SH-SY5Y (cell line): Measurements from ENCODE around the gene RBPJ.

Experiments
- GATA2 ChIP-seq: IDR thresholded peaks from 2 replicates; pipeline ENCODE4 v1.6.1; 2011; ENCODE audit warnings: mild to moderate bottlenecking, low read depth, low read length
- GATA3 ChIP-seq: IDR thresholded peaks from 2 replicates; pipeline ENCODE4 v1.6.1; 2011; ENCODE audit warnings: low read depth, mild to moderate bottlenecking, low read length, moderate library complexity

DNA sequence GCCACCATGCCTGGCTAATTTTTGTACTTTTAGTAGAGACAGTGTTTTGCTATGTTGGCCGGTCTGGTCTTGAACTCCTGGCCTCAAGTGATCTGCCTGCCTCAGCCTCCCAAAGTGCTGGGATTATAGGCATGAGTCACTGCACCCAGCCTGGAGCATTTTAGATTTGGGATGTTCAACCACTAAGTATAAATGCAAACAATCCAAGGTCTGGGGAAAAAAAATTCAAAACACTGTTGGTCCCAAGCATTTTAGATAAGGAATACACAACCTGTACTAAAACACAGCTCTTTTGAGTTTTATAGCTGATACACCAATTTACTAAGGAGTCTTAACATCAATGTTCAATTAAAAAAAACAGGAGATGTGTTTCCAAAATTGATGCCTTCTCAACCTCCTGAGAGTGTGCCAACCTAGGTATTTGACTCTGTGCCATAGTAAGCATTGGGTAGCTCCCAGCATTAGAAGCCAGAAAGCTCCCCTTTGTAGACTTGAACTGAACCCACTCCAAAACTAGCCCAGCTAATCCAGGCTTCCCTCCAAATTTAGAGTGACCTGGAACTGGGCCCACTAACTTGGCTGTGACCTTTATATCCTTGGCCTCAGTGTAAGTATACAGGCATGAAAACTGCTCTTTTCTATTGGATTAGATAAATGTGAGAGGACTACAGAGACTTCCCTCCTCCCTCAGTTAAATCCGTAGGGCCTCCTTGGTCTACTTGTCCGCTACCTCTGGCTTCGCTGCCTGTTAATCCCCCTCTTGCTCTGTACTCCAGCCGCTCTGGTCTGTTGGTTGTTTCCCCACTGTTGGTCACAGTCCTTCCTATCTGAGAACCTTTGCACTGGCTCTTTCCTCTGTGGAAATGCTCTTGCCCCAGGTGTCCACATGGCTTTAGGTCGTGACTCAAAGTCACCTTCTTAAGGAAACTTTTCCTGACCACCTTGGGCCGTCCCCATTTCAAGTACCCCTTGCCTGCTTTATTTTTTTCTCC is 91.9 kb downstream of the RBPJ start:
- TF ChIP-seq GATA2 (no peak), GATA3 (no peak)
